Vagina (tissue), 2 donors: ENCODE measurements around the gene PURA.

Source experiments
- POLR2A ChIP-seq, 2 donors: fragments of 450-650 bp; IDR thresholded peaks; one replicate each; pipeline ENCODE4 v1.6.1; 2017; ENCODE audit warnings: antibody characterized with exemption in 2 of 2, mild to moderate bottlenecking in 2 of 2, moderate library complexity in 2 of 2
- POLR2AphosphoS5 ChIP-seq, 2 donors: sonication (generic); formaldehyde crosslinking; IDR thresholded peaks; one replicate each; pipeline ENCODE4 v1.9.0; 2017; ENCODE audit warnings: antibody characterized with exemption in 2 of 2, mild to moderate bottlenecking in 2 of 2, low read depth in 1 of 2; ENCODE audit not compliant: insufficient read depth in 1 of 2

- TF ChIP-seq POLR2AphosphoS5 (IDR thresholded peaks at IDR 0.05; ENCODE audit: insufficient read depth in 1 of 2, low read depth in 1 of 2) = no peak
- TF ChIP-seq POLR2A (IDR thresholded peaks at IDR 0.05) = no peak
These were observed 3.9 kb upstream of the PURA start for GRCh38 chr5:140109759-140110645.
